AG20443 (cell line): ENCODE results near the gene FAM171A1.
"Not testable (repeated sequence)": the region's sequence is repeated elsewhere in the genome, so short reads cannot be mapped to it uniquely, and the experiment has no call there.

Source experiments
- DNase-seq: peaks from one replicate; pipeline ENCODE4 v3.0.0; 2012; ENCODE audit warnings: low spot score, mixed read lengths

FAM171A1 gene

DNA sequence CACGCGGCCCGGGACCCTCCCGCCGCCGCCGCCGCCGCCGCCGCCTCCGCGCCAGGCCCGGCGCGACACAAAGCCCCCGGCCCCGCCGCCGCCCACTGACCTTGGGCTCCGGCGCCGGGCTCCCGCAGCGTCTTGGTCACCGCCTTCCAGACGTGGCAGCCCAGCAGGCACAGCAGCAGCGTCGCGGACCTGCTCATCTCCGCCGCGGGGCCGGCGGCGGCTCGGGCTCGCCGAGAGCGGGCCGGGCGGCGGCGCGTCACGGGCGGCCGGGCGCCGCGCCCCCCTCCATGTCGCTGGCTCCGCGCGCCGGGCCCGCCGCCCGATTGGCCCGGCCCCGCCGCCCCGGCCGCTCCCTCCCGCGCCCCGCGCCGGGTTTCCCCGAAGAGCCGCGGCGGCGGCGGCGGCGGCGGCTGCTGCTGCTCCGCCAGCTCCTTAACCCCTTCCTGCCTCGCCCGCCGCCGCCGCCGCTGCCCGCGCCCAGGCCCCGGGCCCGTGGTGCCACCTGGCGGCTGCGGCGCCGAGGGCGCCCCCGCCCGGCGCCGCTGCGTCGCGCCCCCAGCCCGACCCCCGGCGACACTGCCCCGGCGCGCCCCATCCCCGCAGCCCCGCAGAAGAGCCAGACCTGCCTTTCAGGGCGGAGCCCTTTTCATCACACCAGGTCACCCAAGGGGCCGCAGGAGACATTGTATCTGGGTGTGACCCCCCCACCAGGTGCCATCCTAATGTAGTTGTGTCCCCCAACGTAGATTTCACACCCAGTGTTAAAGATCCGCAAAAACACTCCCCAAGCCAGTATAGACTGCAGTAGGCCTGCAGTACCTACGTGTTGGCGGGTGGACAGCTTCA lies at the start of gene FAM171A1:
TSS of gene FAM171A1 (minus strand) at position 434 of the 846 bp plus-strand sequence. CDS start at position 197, 237 bp downstream.
- DNase-seq, result peak; percentile 93

- DNase-seq, result no peak
Measured at GRCh38 chr10:15420858-15421257, 49.8 kb upstream of the FAM171A1 start.

DNA sequence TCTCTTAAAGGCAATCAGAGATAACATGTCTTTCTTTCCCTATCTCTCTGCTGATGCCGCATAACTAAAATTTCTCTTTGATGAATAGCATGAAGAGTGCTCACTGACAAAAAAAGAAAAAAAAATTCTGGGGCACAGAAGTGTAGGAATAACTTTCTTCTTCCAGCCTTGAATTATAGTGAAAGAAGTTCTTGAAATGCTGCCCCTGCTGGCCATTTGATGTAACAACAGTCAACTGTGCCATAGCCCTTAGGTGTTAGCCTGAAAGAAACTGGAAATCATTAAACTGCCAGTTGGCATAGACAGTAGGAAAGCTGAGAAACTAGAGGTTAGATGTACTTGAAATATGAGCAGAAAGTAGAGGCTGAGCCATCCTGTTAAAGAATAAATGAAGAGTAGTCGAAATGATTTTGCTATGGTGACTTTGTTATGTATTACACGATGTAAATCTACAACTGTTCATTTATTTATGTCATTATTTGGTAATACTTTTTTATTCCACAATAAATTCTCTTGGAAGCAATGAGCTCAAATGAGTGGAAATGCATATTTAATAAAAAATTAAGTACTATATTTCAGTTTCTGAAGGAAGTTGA lies 48.3 kb upstream of the FAM171A1 start:
- DNase-seq, result peak; percentile 47

- no peak for DNase-seq
Measured at GRCh38 chr10:15416034-15416433, 44.9 kb upstream of the FAM171A1 start.

GRCh38 chr10:15411010-15411409 lies 39.9 kb upstream of the FAM171A1 start:
- DNase-seq, result no peak

GRCh38 chr10:15409350-15409749 lies 38.3 kb upstream of the FAM171A1 start:
- DNase-seq, result not testable (repeated sequence)

- no peak for DNase-seq
Measured at GRCh38 chr10:15408557-15408956, 37.5 kb upstream of the FAM171A1 start.

DNA sequence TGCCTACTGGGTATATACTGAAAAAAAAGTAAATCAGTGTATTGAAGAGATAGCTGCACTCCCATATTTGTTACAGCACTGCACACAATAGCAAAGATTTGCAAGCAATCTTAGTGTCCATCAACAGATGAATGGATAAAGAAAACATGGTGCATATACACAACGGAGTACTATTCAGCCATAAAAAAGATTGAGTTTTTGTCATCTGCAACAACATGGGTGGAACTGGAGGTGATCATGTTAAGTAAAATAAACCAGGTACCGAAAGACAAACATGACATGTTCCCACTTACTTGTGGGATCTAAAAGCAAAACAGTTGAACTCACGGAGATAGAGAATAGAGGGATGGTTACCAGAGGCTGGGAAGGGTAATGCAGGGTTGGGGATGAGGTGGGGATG lies 34.2 kb upstream of the FAM171A1 start:
- DNase-seq, result no peak

DNA sequence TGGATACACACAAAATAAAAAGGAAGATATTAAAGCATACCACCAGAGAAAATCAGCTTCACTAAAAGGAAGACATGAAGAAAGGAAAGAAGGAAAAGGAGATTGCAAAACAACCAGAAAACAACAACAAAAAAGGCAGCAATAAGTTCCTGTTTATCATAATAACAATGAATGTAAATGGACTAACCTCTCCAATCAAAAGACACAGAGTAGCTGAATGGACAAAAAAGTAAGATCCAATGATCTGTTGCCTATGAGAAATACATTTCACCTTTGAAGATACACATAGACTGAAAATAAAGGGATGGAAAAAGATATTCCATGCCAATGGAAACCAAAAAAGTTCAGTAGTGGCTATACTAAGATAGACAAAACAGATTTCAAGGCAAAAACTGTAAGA lies 30.3 kb upstream of the FAM171A1 start:
- DNase-seq, result no peak

DNA sequence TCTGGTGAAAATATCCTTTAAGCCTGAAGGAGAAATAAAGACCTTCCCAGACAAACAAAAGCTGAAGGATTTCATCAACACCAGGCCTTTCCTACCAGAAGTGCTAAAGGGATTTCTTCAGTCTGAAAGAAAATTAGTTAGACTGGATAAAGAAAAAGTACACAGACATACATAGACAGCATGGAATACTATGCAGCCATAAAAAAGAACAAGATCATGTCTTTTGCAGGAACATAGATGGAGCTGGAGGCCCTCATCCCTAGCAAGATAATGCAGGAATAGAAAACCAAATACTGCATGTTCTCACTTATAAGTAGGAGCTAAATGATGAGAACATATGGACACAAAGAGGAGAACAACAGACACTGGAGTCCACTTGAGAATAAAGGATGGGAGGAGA lies 29.4 kb upstream of the FAM171A1 start:
- DNase-seq, result not testable (repeated sequence)

DNA sequence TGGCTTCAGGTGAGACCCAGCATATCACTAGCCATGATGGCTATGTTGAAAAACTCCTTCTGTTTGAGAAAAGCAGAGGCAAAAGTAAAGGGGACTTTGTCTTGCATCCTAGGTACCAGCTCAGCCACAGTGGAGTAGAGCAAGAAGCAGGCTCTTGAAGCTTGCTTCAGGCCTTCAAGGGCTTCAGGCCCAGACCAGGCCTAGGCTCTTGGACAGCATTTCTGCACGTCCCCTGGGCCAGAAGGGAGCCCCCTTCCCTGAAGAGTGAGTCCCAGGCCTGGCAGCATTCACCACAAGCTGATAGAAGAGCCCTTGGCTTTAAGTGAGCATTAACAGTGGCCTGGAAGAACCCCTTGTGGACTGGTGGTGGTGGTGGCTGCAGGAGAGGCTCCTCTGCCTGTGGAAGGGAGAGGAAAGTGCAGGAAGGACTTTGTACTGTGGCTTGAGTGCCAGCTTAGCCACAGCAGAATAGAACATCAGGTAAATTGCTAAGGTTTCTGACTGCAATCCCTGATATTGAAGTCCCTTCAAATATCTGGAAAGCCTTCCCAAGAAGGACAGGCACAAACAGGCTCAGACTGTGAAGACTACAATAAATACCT lies 28.1 kb upstream of the FAM171A1 start:
- DNase-seq, result no peak

- DNase-seq, result no peak
Measured at GRCh38 chr10:15395935-15396334, 24.8 kb upstream of the FAM171A1 start.

DNA sequence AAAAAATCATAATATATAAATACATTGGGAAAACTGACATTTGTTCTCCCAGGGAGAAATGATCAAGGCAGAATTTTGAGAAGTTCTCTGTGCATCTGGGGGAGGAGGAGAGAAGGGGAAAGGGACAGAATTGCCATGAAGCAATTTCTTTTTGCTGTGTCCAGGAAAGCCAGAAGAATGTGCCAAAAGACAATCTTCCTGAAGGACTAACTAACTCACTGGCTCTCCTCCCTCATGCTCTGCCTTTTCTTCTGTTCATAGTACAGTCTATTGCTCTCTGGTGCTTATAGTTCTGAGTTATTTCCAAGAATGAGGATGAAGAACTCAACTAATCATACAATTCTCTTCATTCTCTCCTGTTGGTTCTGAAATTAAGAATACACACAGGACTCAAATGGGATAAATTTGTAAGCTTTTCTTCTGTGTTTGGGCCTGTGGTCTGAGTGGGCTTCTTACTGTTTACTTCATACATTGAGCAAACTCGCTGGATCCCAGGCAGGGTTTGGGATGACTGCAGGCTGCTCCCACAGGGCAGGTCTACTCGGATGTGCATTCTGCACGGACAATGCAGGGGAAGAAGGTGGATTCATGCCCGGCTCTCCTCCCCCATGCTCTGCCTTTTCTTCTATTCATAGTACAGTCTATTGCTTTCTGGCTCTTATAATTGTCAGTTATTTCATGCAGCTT lies 22.2 kb upstream of the FAM171A1 start:
- DNase-seq, result no peak

DNA sequence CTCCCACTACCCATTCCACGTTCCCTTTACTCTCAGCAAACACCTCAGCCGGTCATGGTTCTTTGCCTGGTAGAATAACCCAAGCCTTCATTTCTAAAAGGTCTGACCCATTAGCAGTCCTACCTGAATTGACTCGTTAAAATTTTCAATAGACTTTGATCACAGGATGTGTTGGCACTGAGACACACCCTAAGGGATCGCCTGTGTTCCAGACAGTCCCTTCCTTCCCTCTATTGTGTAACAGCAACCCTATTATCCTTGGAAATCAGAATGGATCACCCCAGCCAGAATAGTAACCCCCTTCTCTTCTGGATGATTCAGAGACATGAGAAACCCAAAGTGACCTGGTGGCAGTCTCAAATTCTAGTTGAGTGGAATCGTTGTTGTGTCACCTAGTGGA lies 20.4 kb upstream of the FAM171A1 start:
- DNase-seq, result no peak

- not testable (repeated sequence) for DNase-seq
Measured at GRCh38 chr10:15388172-15388571, 17.1 kb upstream of the FAM171A1 start.

DNA sequence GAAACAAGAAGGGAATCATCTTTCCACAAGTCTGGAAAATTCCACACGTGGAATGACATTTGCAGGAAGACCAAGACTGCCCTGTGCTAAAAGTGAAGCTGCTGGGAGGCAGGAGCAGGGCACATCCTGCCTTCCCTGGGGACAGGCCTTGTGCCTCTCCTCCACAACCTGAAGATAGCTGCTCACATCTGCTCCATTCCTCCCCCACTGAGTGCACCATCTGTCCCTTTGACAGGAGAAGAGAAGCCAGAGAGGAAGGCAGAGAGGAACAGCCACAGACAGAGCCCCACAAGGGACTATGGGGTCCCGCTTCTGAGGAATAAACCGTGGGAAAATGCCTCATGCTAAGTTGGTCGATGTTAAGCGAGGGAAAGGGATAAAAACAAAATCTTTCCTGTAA lies 15.9 kb upstream of the FAM171A1 start:
- DNase-seq, result no peak

DNA sequence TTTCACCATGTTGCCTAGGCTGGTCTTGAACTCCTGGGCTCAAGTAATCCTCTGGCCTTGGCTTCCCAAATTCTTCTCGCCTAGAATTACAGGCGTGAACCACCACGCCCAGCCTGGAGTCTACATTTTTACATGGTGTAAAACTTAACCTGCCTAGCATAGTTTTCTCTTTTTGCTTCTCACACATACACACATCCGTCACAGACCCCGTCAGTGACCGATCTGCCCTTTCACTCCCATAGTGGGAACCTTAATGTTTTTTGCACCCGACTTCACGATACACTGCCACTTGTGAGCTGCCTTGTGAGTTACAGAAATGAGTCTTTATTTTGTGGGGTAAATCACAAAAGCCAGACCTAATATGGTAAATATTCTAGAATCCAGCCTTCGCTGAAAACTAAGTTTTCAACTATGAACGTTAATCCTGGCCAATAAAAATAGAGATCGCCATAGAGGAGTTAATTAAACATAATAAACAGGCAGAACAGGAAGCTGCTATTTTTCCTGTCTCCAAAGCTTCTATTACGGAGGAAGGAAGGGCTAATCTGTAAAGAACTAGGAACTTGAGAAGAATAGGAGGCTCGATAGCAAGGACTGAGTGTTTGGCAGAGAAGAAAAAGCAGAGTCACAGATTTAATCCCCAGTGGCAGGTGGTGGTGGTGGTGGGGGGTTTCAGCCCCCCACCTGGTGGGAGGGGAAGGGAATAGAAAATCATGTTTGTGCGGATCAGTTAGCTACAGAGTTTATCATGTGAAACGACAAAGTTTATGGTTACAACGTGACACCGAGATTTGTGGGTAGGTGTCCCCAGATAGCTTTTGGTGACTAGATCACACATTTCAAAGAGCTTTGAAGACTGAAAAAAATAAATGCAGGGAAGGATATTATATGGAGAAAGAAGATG lies 14.7 kb upstream of the FAM171A1 start:
- DNase-seq, result no peak

DNA sequence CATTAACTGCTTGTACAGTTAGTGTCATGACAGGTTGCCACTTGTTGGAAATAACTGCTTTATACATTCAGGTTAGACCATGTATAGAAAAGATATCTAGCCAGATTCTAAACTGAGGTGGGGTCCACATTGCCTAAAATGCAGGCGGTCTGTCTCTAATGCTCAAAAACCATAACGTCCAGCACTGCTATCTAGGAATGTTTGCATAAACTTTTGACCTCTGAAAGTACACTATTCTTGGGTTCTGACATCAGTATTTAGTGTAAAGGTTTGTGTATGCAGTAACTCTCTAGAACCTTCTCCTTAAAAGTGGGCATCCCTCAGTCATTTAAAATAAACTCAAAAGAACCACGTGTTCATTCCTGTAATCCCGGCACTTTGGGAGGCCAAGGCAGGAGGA lies 10.3 kb upstream of the FAM171A1 start:
- no peak for DNase-seq

DNA sequence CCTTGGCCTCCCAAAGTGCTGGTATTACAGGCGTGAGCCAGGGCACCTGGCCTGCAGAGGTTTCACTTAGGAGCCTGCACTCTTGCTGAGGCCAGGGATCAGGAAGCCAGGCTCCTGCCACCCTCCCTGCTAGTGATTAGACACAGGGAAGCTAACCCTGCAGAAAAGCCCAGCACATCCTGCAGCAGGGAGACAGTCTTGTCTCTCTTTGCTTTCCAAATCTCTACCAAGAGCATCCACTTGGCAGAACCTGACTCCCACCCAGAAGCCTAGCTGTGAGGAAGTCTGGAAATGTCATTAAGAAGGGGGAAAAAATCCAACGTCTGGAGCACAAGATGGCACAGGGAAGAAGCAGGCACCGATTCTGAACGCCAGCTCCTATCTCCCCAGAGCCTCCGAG lies 8.0 kb upstream of the FAM171A1 start:
- DNase-seq, result no peak

GRCh38 chr10:15378569-15378968 lies 7.5 kb upstream of the FAM171A1 start:
- DNase-seq, result no peak

DNA sequence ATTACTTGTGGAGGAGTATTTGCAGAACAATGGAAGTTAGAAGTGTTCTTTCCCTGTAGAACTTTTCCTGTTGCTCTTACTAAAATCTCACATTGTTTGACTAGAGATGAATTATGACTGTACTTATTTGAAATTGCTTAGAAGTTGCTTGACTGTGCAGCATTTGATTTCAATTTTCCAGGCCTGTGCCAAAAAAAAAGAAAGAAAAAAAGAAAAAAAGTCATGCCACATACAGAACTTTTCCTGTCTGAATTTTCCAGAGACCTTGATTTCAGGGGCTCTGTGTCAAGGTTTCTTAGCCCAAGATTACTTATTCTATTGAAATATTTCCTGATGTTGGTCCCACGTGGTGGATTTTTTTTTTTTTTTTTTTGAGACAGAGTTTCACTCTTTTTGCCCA lies 3.5 kb upstream of the FAM171A1 start:
- no peak for DNase-seq

- DNase-seq, result no peak
Measured at GRCh38 chr10:15374156-15374555, 3.1 kb upstream of the FAM171A1 start.
